Activated CD4-positive, alpha-beta memory T cell treated with anti-CD3 and anti-CD28 coated beads, Interleukin-2, amount 10 ng/mL, durations not matched to agents 7 days and 5 days (primary cell): ENCODE results near the gene GSTM2. TPM values are rescaled to one million over a fixed set of nuclear protein-coding genes. Genes with fewer than 3 reads are reported as not detected.
A peak's percentile ranks its signal among the peaks of the same experiment; 100 is the strongest.

Experiments used
- CTCF ChIA-PET: fragments of 350-600 bp; sonication (Branson Sonifier 250); formaldehyde crosslinking; loops from one replicate; lab custom pipeline; 2021; ENCODE audit warnings: antibody characterized with exemption, inconsistent platforms; lab: Charles Lee
- POLR2A ChIA-PET: fragments of 350-600 bp; sonication (Branson Sonifier 250); formaldehyde crosslinking; loops from one replicate; lab custom pipeline; 2021; ENCODE audit warnings: antibody characterized with exemption; lab: Charles Lee
- DNase-seq: peaks from one replicate; pipeline ENCODE4 v3.0.0-alpha.2; 2020
- H3K27ac Mint-ChIP-seq: one replicate; pipeline ENCODE4 v1.8.0; 2021; ENCODE audit warnings: mild to moderate bottlenecking, mixed read lengths
- H3K27me3 Mint-ChIP-seq: one replicate; pipeline ENCODE4 v1.8.0; 2021; ENCODE audit warnings: mixed read lengths
- H3K36me3 Mint-ChIP-seq: one replicate; pipeline ENCODE4 v1.8.0; 2021; ENCODE audit warnings: low read depth, mixed read lengths
- H3K4me1 Mint-ChIP-seq: one replicate; pipeline ENCODE4 v1.8.0; 2021; ENCODE audit warnings: mixed read lengths
- H3K4me3 Mint-ChIP-seq: one replicate; pipeline ENCODE4 v1.8.0; 2021; ENCODE audit warnings: mild to moderate bottlenecking, mixed read lengths
- H3K9me3 Mint-ChIP-seq: one replicate; pipeline ENCODE4 v1.8.0; 2021; ENCODE audit warnings: mixed read lengths
- total RNA-seq, 2 experiments: library from RNA; stranded (reverse); gene quantifications; one replicate each; pipeline ENCODE4 v1.2.3, GENCODE V29; 2021

GSTM2 gene
- total RNA-seq, 2 experiments from 2014 or later, result 15.9 to 17.6 TPM

DNA sequence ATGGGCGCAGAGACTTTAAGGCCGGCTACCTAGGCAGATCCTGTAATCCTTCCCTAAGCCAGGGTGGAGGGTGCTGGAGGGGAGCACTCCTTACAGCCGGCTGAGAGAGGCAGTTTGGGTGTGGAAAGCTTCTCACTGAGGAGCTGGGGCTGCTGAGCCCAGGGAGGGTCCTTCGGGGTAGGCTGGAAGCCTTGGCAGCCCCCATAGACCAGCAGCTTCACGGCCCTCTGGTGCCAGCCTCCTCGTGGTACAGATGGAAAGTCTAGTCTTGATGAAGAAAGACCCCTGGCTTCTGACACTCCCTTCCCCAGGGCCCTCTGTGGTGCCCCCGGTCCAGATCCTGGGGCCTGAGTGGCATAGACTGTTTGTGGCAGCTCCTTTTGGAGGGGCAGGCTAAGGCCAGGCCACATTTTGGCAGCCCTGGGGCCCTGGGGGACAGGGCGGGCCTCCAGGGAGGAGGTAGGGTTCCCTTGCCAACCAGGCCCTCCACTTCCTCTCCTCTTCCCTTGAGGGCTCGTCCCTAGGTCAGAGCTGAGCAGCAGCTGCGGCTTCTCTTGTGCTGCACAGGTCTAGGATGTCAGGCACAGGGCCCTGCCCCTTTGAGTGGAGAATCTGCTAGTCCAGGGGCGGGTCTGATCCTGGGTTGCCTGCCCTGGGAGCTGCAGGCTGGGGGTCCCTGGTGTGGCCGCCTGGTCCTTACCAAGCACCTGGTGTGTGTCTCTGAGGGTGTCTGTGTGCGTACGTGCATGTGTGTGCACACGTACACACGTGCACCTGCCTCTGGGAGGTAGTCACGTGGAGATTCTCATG lies 43.5 kb upstream of the GSTM2 start:
- no peak for DNase-seq
- peak overlapping the region; percentile 17 for H3K4me3 Mint-ChIP-seq
- peaks cover 32% of the 10 kb centered on the region for H3K36me3 Mint-ChIP-seq
- peaks cover 45% of the 10 kb centered on the region for H3K4me1 Mint-ChIP-seq
- POLR2A ChIA-PET, result interaction anchor here (0.8 to 8.5 kb wide), 6 partner anchors 12 to 78 kb away, joined by 3 to 106 read pairs (median 4); partner anchors contain the start of gene GNAI3
- H3K27ac Mint-ChIP-seq, result peak overlapping the region; percentile 77
- CTCF ChIA-PET, result interaction anchor here (0.6 to 3.7 kb wide), 7 partner anchors 9 to 92 kb away, joined by 3 to 14 read pairs (median 3); no protein-coding TSS in a partner anchor
- H3K9me3 Mint-ChIP-seq, result no peaks in the 10 kb centered on the region
- no peaks in the 10 kb centered on the region for H3K27me3 Mint-ChIP-seq

DNA sequence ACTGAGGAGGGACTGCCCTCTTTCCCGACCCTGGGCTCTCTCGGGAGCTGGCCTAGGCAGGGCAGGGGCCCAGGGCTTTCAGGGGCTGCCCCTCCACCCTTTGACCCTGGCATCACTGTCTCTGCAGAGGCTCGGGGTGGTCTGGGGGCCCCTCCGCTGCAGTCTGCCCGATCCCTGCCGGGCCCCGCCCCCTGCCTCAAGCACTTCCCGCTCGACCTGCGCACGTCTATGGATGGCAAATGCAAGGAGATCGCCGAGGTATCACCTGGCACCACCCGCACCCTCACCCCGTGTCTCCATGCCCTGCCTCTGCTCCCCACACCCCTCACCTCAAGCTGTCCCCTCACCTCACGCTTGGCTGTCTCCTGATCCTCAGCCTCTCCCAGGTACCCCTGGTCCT lies 42.7 kb upstream of the GSTM2 start:
- Mint-ChIP-seq H3K27me3 (no peaks in the 10 kb centered on the region), H3K4me1 (peaks cover 44% of the 10 kb centered on the region), H3K4me3 (no peak overlapping the region), H3K27ac (peak overlapping the region; percentile 51), H3K36me3 (peaks cover 38% of the 10 kb centered on the region), H3K9me3 (no peaks in the 10 kb centered on the region)
- POLR2A ChIA-PET, result interaction anchor here (1.1 to 8.5 kb wide), 3 partner anchors 76 to 79 kb away, joined by 4 to 106 read pairs (median 8); partner anchors contain the start of gene GNAI3
- DNase-seq, result no peak
- CTCF ChIA-PET, result interaction anchor here (0.6 to 3.7 kb wide), 4 partner anchors 8 to 83 kb away, joined by 3 to 14 read pairs (median 8); no protein-coding TSS in a partner anchor

DNA sequence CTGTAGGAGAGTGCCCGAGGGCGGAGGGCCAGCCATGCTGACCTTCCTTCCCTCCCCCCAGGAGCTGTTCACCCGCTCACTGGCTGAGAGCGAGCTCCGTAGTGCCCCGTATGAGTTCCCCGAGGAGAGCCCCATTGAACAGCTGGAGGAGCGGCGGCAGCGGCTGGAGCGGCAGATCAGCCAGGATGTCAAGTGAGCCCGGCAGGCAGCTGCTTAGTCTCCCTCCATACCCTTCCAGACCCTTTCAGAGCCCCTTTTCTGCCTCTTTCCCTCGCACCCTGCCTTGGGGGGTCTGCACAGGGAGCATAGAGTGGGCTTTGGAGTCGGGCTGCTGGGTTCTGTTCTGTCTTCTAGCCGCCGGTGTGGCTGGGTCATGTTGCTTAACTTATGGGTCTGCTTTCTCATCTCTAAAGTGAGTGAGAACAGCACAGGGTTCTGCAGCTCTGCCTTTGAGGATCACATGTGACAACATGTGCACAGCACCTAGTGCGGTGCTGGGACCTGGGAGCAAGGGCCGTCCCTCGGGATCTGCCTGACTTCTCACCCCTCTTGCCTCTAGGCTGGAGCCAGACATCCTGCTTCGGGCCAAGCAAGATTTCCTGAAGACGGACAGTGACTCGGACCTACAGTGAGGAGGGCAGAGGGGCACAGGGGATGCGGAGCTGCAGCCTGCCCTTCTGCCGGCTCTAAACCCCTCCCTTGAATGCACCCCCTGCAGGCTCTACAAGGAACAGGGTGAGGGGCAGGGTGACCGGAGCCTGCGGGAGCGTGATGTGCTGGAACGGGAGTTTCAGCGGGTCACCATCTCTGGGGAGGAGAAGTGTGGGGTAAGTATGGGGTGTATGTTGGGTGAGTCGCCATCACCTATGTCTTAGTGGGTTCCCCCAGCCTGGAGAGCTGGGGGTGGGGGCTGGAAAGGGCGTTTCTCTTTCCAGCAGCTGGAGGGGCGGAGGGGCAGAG lies 42.0 kb upstream of the GSTM2 start:
- CTCF ChIA-PET, result interaction anchor here (3.7 kb wide), 1 partner anchor 80 kb away, joined by 12 read pairs; no protein-coding TSS in a partner anchor
- H3K36me3 Mint-ChIP-seq, result peaks cover 38% of the 10 kb centered on the region
- H3K27ac Mint-ChIP-seq, result peak overlapping the region; percentile 51
- H3K4me3 Mint-ChIP-seq, result no peak overlapping the region
- no peak for DNase-seq
- peaks cover 44% of the 10 kb centered on the region for H3K4me1 Mint-ChIP-seq
- POLR2A ChIA-PET, result interaction anchor here (1.1 to 8.5 kb wide), 2 partner anchors 77 to 79 kb away, joined by 4 to 106 read pairs; partner anchors contain the start of gene GNAI3
- H3K27me3 Mint-ChIP-seq, result no peaks in the 10 kb centered on the region
- H3K9me3 Mint-ChIP-seq, result no peaks in the 10 kb centered on the region

GRCh38 chr1:109626682-109627408 lies 41.0 kb upstream of the GSTM2 start:
- Mint-ChIP-seq H3K9me3 (no peaks in the 10 kb centered on the region), H3K36me3 (peaks cover 43% of the 10 kb centered on the region), H3K27me3 (no peaks in the 10 kb centered on the region), H3K4me3 (no peak overlapping the region), H3K27ac (no peak overlapping the region), H3K4me1 (peaks cover 38% of the 10 kb centered on the region)
- ChIA-PET POLR2A (interaction anchor here (1.3 to 8.5 kb wide), 2 partner anchors 78 to 79 kb away, joined by 4 to 106 read pairs; partner anchors contain the start of gene GNAI3), CTCF (interaction anchor here (1.4 kb wide), 1 partner anchor 77 kb away, joined by 3 read pairs; no protein-coding TSS in a partner anchor)
- no peak for DNase-seq

DNA sequence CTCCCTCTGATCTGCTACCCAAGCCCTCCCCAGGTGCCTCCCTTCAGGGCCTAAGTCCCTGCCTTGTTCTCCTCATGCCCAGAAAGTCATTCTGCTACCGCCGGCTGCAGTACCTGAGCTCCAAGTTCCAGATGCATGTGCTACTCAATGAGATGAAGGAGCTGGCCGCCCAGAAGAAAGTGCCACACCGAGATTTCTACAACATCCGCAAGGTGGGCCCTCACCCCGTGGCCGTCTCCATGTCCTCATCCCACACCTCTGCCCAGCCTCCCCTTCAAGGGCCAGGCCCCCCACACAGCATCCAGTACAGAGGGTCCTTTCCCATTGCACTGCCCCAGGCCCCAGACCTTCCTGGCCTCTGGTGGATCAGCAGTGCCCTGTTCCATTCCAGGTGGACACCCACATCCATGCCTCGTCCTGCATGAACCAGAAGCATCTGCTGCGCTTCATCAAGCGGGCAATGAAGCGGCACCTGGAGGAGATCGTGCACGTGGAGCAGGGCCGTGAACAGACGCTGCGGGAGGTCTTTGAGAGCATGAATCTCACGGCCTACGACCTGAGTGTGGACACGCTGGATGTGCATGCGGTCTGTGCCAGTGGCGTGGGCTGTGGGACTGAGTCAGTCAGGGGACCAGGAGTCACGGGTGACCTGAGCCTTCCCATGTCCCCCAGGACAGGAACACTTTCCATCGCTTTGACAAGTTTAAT lies 40.0 kb upstream of the GSTM2 start:
- Mint-ChIP-seq H3K27me3 (no peaks in the 10 kb centered on the region), H3K4me1 (peaks cover 28% of the 10 kb centered on the region), H3K27ac (no peak overlapping the region), H3K9me3 (no peaks in the 10 kb centered on the region), H3K36me3 (peaks cover 44% of the 10 kb centered on the region), H3K4me3 (no peak overlapping the region)
- ChIA-PET CTCF (interaction anchor here (1.4 to 6.8 kb wide), 3 partner anchors 13 to 82 kb away, joined by 3 to 60 read pairs (median 33); no protein-coding TSS in a partner anchor), POLR2A (interaction anchor here (1.3 kb wide), 1 partner anchor 80 kb away, joined by 4 read pairs; the partner anchor contains the start of gene GNAI3)
- no peak for DNase-seq

DNA sequence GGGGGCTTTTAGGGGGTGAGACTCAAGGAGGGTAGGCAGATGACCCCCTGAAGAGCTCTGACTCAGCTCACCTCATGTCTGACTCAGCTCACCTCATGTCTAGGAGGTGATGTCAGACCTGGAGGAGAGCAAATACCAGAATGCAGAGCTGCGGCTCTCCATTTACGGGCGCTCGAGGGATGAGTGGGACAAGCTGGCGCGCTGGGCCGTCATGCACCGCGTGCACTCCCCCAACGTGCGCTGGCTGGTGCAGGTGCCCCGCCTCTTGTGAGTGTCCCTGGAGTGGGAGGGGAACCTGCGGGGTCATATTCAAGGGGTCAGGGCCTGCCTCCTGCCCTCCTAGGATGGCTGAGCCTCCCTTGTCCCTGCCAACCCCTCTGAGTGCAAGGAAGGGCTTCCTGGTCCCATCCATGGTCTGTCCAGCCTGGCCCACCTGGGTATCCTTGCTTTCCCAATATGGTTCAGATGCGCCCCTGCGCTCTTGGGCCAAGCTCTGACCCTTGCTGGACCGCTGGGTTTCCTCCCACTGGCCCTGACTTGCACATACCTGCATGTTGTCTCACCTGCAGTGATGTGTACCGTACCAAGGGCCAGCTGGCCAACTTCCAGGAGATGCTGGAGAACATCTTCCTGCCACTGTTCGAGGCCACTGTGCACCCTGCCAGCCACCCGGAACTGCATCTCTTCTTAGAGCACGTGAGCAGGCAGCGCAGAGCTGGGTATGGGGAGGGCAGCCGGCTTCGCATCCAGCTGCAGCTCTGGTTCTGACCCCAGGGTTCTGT lies 39.1 kb upstream of the GSTM2 start:
- DNase-seq, result no peak
- ChIA-PET POLR2A (interaction anchor here (1.3 to 4.1 kb wide), 3 partner anchors 80 to 82 kb away, joined by 4 to 22 read pairs (median 14); partner anchors contain the start of gene GNAI3), CTCF (interaction anchor here (1.2 to 6.8 kb wide), 6 partner anchors 12 to 356 kb away, joined by 3 to 60 read pairs (median 6); partner anchors contain the start of gene AHCYL1)
- Mint-ChIP-seq H3K36me3 (peaks cover 44% of the 10 kb centered on the region), H3K4me1 (peaks cover 19% of the 10 kb centered on the region), H3K27ac (no peak overlapping the region), H3K9me3 (no peaks in the 10 kb centered on the region), H3K27me3 (no peaks in the 10 kb centered on the region), H3K4me3 (no peak overlapping the region)

DNA sequence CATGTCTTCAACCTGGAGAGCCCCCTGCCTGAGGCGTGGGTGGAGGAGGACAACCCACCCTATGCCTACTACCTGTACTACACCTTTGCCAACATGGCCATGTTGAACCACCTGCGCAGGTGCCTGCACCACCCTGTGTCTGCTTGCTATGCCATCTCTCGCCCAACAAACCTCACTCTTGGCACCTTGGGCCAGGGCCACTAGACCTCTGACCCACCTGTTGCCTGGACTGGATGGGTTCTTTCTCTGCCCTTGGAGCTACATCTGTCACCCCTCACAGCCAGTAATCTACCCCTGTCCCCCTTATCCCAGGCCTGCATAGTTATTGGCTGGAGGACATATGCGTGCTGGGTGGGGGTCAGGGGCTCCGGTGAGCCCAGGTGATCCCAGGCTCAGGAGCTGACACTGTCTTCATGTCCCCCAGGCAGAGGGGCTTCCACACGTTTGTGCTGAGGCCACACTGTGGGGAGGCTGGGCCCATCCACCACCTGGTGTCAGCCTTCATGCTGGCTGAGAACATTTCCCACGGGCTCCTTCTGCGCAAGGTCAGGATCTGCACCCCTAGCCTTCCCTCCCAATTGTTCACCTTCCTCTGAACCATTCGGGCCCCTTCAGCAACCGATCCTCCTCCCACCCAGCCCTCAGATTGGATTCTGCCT lies 38.4 kb upstream of the GSTM2 start:
- Mint-ChIP-seq H3K4me3 (no peak overlapping the region), H3K9me3 (no peaks in the 10 kb centered on the region), H3K4me1 (peaks cover 15% of the 10 kb centered on the region), H3K27me3 (no peaks in the 10 kb centered on the region), H3K27ac (no peak overlapping the region), H3K36me3 (peaks cover 44% of the 10 kb centered on the region)
- ChIA-PET POLR2A (interaction anchor here (1.0 to 4.1 kb wide), 4 partner anchors 9 to 85 kb away, joined by 3 to 22 read pairs (median 8); partner anchors contain the start of gene GNAI3), CTCF (interaction anchor here (1.0 to 6.8 kb wide), 9 partner anchors 11 to 355 kb away, joined by 3 to 60 read pairs (median 4); partner anchors contain the start of genes AHCYL1 and GNAI3)
- DNase-seq, result no peak

GRCh38 chr1:109630081-109630897 lies 37.6 kb upstream of the GSTM2 start:
- H3K4me3 Mint-ChIP-seq, result no peak overlapping the region
- no peaks in the 10 kb centered on the region for H3K27me3 Mint-ChIP-seq
- peaks cover 44% of the 10 kb centered on the region for H3K36me3 Mint-ChIP-seq
- no peak overlapping the region for H3K27ac Mint-ChIP-seq
- ChIA-PET CTCF (interaction anchor here (0.7 to 6.8 kb wide), 14 partner anchors 8 to 354 kb away, joined by 3 to 60 read pairs (median 4); partner anchors contain the start of genes AHCYL1, AMPD2, GNAI3 and GNAT2), POLR2A (interaction anchor here (0.8 to 4.1 kb wide), 6 partner anchors 10 to 89 kb away, joined by 3 to 22 read pairs (median 4); partner anchors contain the start of gene GNAI3)
- peaks cover 17% of the 10 kb centered on the region for H3K4me1 Mint-ChIP-seq
- no peaks in the 10 kb centered on the region for H3K9me3 Mint-ChIP-seq
- DNase-seq, result no peak

DNA sequence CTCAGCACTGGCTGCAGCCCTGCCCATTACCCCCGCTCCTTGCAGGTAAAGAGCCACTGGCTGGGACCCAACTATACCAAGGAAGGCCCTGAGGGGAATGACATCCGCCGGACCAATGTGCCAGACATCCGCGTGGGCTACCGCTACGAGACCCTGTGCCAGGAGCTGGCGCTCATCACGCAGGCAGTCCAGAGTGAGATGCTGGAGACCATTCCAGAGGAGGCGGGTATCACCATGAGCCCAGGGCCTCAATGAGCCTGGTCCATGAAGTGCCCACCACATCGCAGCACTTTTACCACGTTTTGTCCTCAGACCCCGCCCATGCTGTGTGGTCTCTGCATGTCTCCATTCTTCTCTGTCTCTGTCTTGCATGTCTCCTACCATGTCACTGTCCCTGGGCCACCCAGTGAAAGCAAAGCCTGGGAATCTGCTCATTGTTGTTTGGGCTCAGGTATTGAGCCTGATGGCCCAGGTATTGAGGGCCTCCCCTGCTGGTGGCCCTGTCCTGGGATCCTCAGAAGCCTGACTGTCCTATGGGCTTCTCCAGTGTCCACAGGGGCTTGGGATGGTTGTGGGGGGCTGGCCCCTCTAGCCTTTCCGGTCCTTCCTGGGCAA lies 36.9 kb upstream of the GSTM2 start:
- H3K9me3 Mint-ChIP-seq, result no peaks in the 10 kb centered on the region
- H3K27me3 Mint-ChIP-seq, result no peaks in the 10 kb centered on the region
- H3K36me3 Mint-ChIP-seq, result peaks cover 41% of the 10 kb centered on the region
- ChIA-PET POLR2A (interaction anchor here (0.8 to 4.1 kb wide), 4 partner anchors 14 to 89 kb away, joined by 3 to 22 read pairs (median 10); partner anchors contain the start of gene GNAI3), CTCF (interaction anchor here (0.7 to 6.8 kb wide), 12 partner anchors 8 to 354 kb away, joined by 3 to 60 read pairs (median 4); partner anchors contain the start of genes AHCYL1, AMPD2, GNAI3 and GNAT2)
- peaks cover 16% of the 10 kb centered on the region for H3K4me1 Mint-ChIP-seq
- DNase-seq, result no peak
- H3K4me3 Mint-ChIP-seq, result no peak overlapping the region
- no peak overlapping the region for H3K27ac Mint-ChIP-seq
